BJ (cell line): ENCODE measurements around the gene C1orf174. TPM values are rescaled to one million over a fixed set of nuclear protein-coding genes. Genes with fewer than 3 reads are reported as not detected.

Experiments used
- CTCF ChIA-PET: fragments of 350-600 bp; formaldehyde crosslinking; extraction: SDS; loops from one replicate; lab custom pipeline; 2021; ENCODE audit warnings: antibody characterized with exemption, inconsistent platforms; lab: Yijun Ruan, JAX
- POLR2A ChIA-PET: fragments of 300-600 bp; sonication (Branson Sonifier 250); formaldehyde crosslinking; extraction: SDS; loops from one replicate; lab custom pipeline; 2021; ENCODE audit warnings: antibody characterized with exemption; lab: Charles Lee
- DNase-seq: peaks from one replicate; pipeline ENCODE4 v3.0.0-alpha.2; 2011; ENCODE audit warnings: low read depth
- H3K27me3 ChIP-seq: 2 replicates; pipeline ENCODE4 v1.6.0; 2011; ENCODE audit warnings: low read length; ENCODE audit not compliant: control insufficient read depth, insufficient read depth
- H3K36me3 ChIP-seq: 2 replicates; pipeline ENCODE4 v1.5.1; 2011; ENCODE audit warnings: low read length; ENCODE audit not compliant: control insufficient read depth, insufficient read depth
- H3K4me3 ChIP-seq: 2 replicates; pipeline ENCODE4 v1.5.1; 2011; ENCODE audit warnings: low read depth, mild to moderate bottlenecking, control low read depth, low read length
- CTCF ChIP-seq: IDR thresholded peaks from 2 replicates; pipeline ENCODE4 v1.5.1; 2011; ENCODE audit warnings: low read depth, mild to moderate bottlenecking, control low read depth, inconsistent platforms, low read length, moderate library complexity; ENCODE audit not compliant: insufficient read depth
- polyA plus RNA-seq: library from polyadenylated mRNA; depleted of rRNA; stranded (reverse); fragments of >200 nt; gene quantifications from 2 replicates; pipeline ENCODE4 v1.2.3, GENCODE V29; 2011

C1orf174 gene
- polyA plus RNA-seq, 1 experiment, result 33.8 TPM

GRCh38 chr1:3930301-3931006 lies 30.4 kb upstream of the C1orf174 start:
- H3K4me3 ChIP-seq, result no peak overlapping the region
- H3K27me3 ChIP-seq, result no peaks in the 10 kb centered on the region
- no peaks in the 10 kb centered on the region for H3K36me3 ChIP-seq
- ChIA-PET POLR2A (no interaction called here), CTCF (no interaction called here)
- no peak for DNase-seq
- no peak for TF ChIP-seq CTCF

GRCh38 chr1:3929126-3929525 lies 29.1 kb upstream of the C1orf174 start:
- no peak for DNase-seq
- Histone ChIP-seq H3K27me3 (no peaks in the 10 kb centered on the region), H3K4me3 (no peak overlapping the region), H3K36me3 (no peaks in the 10 kb centered on the region)
- TF ChIP-seq CTCF, result no peak
- POLR2A ChIA-PET, result no interaction called here
- CTCF ChIA-PET, result no interaction called here

DNA sequence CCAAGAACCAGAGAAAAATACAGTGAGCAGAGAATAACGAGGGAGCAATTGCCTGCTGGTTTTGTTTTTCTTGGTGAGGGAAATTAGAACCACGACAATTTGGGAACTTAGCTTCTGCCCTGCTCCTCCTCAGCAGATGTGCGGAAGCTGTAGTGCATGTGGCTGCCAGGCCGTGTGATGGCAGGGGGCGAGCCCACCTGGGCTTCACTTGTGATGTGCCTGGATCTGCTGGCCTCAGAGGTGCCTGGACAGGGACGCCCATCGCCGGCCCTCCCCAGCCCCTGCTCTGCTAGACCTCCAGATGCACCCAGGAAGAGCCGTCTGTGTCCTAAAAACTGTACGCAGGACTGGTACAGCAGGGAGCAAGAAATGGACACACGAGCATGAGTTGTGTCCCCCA lies 28.5 kb upstream of the C1orf174 start:
- ChIA-PET CTCF (no interaction called here), POLR2A (no interaction called here)
- TF ChIP-seq CTCF, result no peak
- no peaks in the 10 kb centered on the region for H3K27me3 ChIP-seq
- DNase-seq, result no peak
- H3K36me3 ChIP-seq, result no peaks in the 10 kb centered on the region
- no peak overlapping the region for H3K4me3 ChIP-seq

- POLR2A ChIA-PET, result no interaction called here
- no peak for TF ChIP-seq CTCF
Measured at GRCh38 chr1:3926956-3927355, 26.9 kb upstream of the C1orf174 start.

DNA sequence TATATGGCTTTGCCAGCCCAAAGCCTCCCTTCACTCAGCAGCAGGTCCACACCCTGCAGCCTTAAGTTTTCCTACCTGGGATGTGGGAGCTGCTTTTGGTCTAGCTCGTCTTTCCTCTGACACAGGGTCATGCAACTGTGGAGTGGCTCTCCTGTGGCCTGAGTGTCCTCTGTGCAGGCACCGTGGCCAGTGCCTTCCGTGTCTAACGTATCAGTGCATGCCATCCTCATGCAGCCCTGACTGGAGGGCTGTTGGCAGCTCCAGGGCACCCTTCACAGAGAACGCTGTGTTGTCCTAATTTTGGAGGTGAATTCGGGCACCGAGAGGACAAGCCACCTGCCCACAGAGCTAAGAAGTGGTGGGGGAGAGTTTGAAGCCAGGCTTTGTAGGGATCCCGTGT lies 25.7 kb upstream of the C1orf174 start:
- TF ChIP-seq CTCF, result no peak
- no peak overlapping the region for H3K4me3 ChIP-seq
- CTCF ChIA-PET, result interaction anchor here (0.9 kb wide), 1 partner anchor 14 kb away, joined by 3 read pairs; no protein-coding TSS in a partner anchor
- H3K27me3 ChIP-seq, result no peaks in the 10 kb centered on the region
- no peaks in the 10 kb centered on the region for H3K36me3 ChIP-seq
- POLR2A ChIA-PET, result no interaction called here
- DNase-seq, result no peak

More at GRCh38 chr1:3926956-3927355, 26.9 kb upstream of the C1orf174 start:
- CTCF ChIA-PET, result no interaction called here
- Histone ChIP-seq H3K36me3 (no peaks in the 10 kb centered on the region), H3K4me3 (no peak overlapping the region), H3K27me3 (no peaks in the 10 kb centered on the region)
- no peak for DNase-seq
